Neural progenitor cell (in vitro differentiated cells): ENCODE results near the gene ITPRID1. TPM values are rescaled to one million over a fixed set of nuclear protein-coding genes. Genes with fewer than 3 reads are reported as not detected.
A peak's percentile ranks its signal among the peaks of the same experiment; 100 is the strongest.

ENCODE experiments used
- DNase-seq: peaks from one replicate; pipeline ENCODE4 v3.0.0-alpha.2; 2016; ENCODE audit warnings: low spot score
- H2AFZ ChIP-seq: fragments of 200-600 bp; sonication (generic); replicated peaks from 2 replicates; pipeline ENCODE4 v1.6.1; 2016; ENCODE audit warnings: antibody characterized with exemption
- H3F3A ChIP-seq: fragments of 200-600 bp; sonication (generic); 2 replicates; pipeline ENCODE4 v1.6.1; 2016; ENCODE audit warnings: antibody characterized with exemption, low read depth
- H3K27ac ChIP-seq: fragments of 200-600 bp; sonication (generic); 2 replicates; pipeline ENCODE4 v1.5.1; 2016; ENCODE audit warnings: mild to moderate bottlenecking
- H3K27me3 ChIP-seq: fragments of 200-600 bp; sonication (generic); 2 replicates; pipeline ENCODE4 v1.6.1; 2016; ENCODE audit warnings: mild to moderate bottlenecking, moderate library complexity
- H3K36me3 ChIP-seq: fragments of 200-600 bp; sonication (generic); 2 replicates; pipeline ENCODE4 v1.5.1; 2016
- H3K4me1 ChIP-seq: fragments of 200-600 bp; sonication (generic); 2 replicates; pipeline ENCODE4 v1.6.1; 2016; ENCODE audit warnings: mixed run types
- H3K4me2 ChIP-seq: fragments of 200-600 bp; sonication (generic); 2 replicates; pipeline ENCODE4 v1.6.1; 2016
- H3K4me3 ChIP-seq: fragments of 200-600 bp; sonication (generic); 2 replicates; pipeline ENCODE4 v1.5.1; 2016
- H3K79me2 ChIP-seq: fragments of 200-600 bp; sonication (generic); 2 replicates; pipeline ENCODE4 v1.6.1; 2016; ENCODE audit warnings: low read depth
- H3K9ac ChIP-seq: fragments of 200-600 bp; sonication (generic); 2 replicates; pipeline ENCODE4 v1.6.1; 2016
- H3K9me3 ChIP-seq: fragments of 200-600 bp; sonication (generic); 2 replicates; pipeline ENCODE4 v1.5.1; 2016; ENCODE audit warnings: low read depth
- H4K20me1 ChIP-seq: fragments of 200-600 bp; sonication (generic); 2 replicates; pipeline ENCODE4 v1.6.1; 2016; ENCODE audit warnings: low read depth
- H3K27ac Mint-ChIP-seq: 3 replicates; pipeline ENCODE4 v1.8.0; 2021; ENCODE audit warnings: mixed read lengths
- H3K27me3 Mint-ChIP-seq: 2 replicates; pipeline ENCODE4 v1.8.0; 2022; ENCODE audit warnings: low read depth, mild to moderate bottlenecking, inconsistent platforms, moderate library complexity, mixed read lengths; ENCODE audit not compliant: insufficient read depth
- H3K36me3 Mint-ChIP-seq: 3 replicates; pipeline ENCODE4 v1.8.0; 2021; ENCODE audit warnings: mixed read lengths
- H3K4me1 Mint-ChIP-seq: 3 replicates; pipeline ENCODE4 v1.8.0; 2021; ENCODE audit warnings: mixed read lengths
- H3K4me3 Mint-ChIP-seq: 3 replicates; pipeline ENCODE4 v1.8.0; 2021; ENCODE audit warnings: mild to moderate bottlenecking, moderate library complexity, mixed read lengths
- H3K9me3 Mint-ChIP-seq: 3 replicates; pipeline ENCODE4 v1.8.0; 2020; ENCODE audit warnings: mixed read lengths
- CTCF ChIP-seq: fragments of 200-600 bp; sonication (generic); IDR thresholded peaks from 2 replicates; pipeline ENCODE4 v1.5.1; 2017; ENCODE audit warnings: antibody characterized with exemption, mild to moderate bottlenecking
- EZH2 ChIP-seq: fragments of 200-600 bp; sonication (generic); IDR thresholded peaks from 2 replicates; pipeline ENCODE4 v1.6.1; 2017; ENCODE audit warnings: antibody characterized with exemption, mild to moderate bottlenecking, moderate library complexity
- EZH2phosphoT487 ChIP-seq: fragments of 200-600 bp; sonication (generic); IDR thresholded peaks from 2 replicates; pipeline ENCODE4 v1.6.1; 2017; ENCODE audit warnings: antibody characterized with exemption
- total RNA-seq: library from RNA; depleted of rRNA; stranded (reverse); fragments of >200 nt; gene quantifications from 2 replicates; pipeline ENCODE4 v1.2.3, GENCODE V29; 2015; ENCODE audit warnings: low replicate concordance

ITPRID1 gene
- total RNA-seq, 1 donor from 2014 or later = not detected

GRCh38 chr7:31493714-31494181 is 20.1 kb upstream of the ITPRID1 start:
- peaks cover 2% of the 10 kb centered on the region for H3K27me3 Mint-ChIP-seq
- H3K4me3 Mint-ChIP-seq = no peak overlapping the region
- H3K27ac Mint-ChIP-seq = no peak overlapping the region
- no peaks in the 10 kb centered on the region for H3K36me3 Mint-ChIP-seq
- no peaks in the 10 kb centered on the region for H4K20me1 ChIP-seq
- H3K36me3 ChIP-seq = no peaks in the 10 kb centered on the region
- TF ChIP-seq EZH2phosphoT487 (no peak), EZH2 (no peak), CTCF (no peak)
- no peaks in the 10 kb centered on the region for H3K9me3 ChIP-seq
- no peak overlapping the region for H3K9ac ChIP-seq
- H3K27ac ChIP-seq = no peak overlapping the region
- peak overlapping the region; percentile 19 for H2AFZ ChIP-seq
- no peaks in the 10 kb centered on the region for H3K9me3 Mint-ChIP-seq
- no peak overlapping the region for H3K4me3 ChIP-seq
- H3K4me1 Mint-ChIP-seq = peaks cover 8% of the 10 kb centered on the region
- no peak overlapping the region for H3K4me2 ChIP-seq
- no peaks in the 10 kb centered on the region for H3K27me3 ChIP-seq
- H3K4me1 ChIP-seq = peaks cover 4% of the 10 kb centered on the region
- H3F3A ChIP-seq = no peaks in the 10 kb centered on the region
- H3K79me2 ChIP-seq = no peaks in the 10 kb centered on the region
- DNase-seq = no peak

GRCh38 chr7:31494421-31494820 is 19.5 kb upstream of the ITPRID1 start:
- Histone ChIP-seq H4K20me1 (no peaks in the 10 kb centered on the region), H3K9ac (no peak overlapping the region), H3K27ac (no peak overlapping the region), H3F3A (no peaks in the 10 kb centered on the region), H3K4me3 (no peak overlapping the region), H3K79me2 (no peaks in the 10 kb centered on the region), H3K36me3 (no peaks in the 10 kb centered on the region), H3K4me1 (peaks cover 4% of the 10 kb centered on the region), H3K27me3 (no peaks in the 10 kb centered on the region), H2AFZ (no peak overlapping the region), H3K4me2 (no peak overlapping the region), H3K9me3 (no peaks in the 10 kb centered on the region)
- no peaks in the 10 kb centered on the region for H3K36me3 Mint-ChIP-seq
- peaks cover 8% of the 10 kb centered on the region for H3K4me1 Mint-ChIP-seq
- H3K27me3 Mint-ChIP-seq = peaks cover 2% of the 10 kb centered on the region
- TF ChIP-seq EZH2 (no peak), CTCF (no peak), EZH2phosphoT487 (no peak)
- H3K9me3 Mint-ChIP-seq = no peaks in the 10 kb centered on the region
- H3K27ac Mint-ChIP-seq = peak overlapping the region; percentile 69
- no peak overlapping the region for H3K4me3 Mint-ChIP-seq
- DNase-seq = no peak

- peaks cover 2% of the 10 kb centered on the region for H3K27me3 Mint-ChIP-seq
- no peaks in the 10 kb centered on the region for H4K20me1 ChIP-seq
- H3K27me3 ChIP-seq = no peaks in the 10 kb centered on the region
- H3K27ac Mint-ChIP-seq = no peak overlapping the region
- no peak overlapping the region for H3K9ac ChIP-seq
- no peaks in the 10 kb centered on the region for H3K36me3 ChIP-seq
- no peak overlapping the region for H3K4me2 ChIP-seq
- H3F3A ChIP-seq = no peaks in the 10 kb centered on the region
- no peaks in the 10 kb centered on the region for H3K79me2 ChIP-seq
- H3K4me3 ChIP-seq = no peak overlapping the region
- no peak for DNase-seq
- peaks cover 6% of the 10 kb centered on the region for H3K4me1 Mint-ChIP-seq
- H3K9me3 ChIP-seq = no peaks in the 10 kb centered on the region
- peaks cover 4% of the 10 kb centered on the region for H3K4me1 ChIP-seq
- H3K4me3 Mint-ChIP-seq = no peak overlapping the region
- H3K9me3 Mint-ChIP-seq = no peaks in the 10 kb centered on the region
- H3K27ac ChIP-seq = no peak overlapping the region
- H3K36me3 Mint-ChIP-seq = no peaks in the 10 kb centered on the region
- TF ChIP-seq CTCF (no peak), EZH2 (no peak), EZH2phosphoT487 (no peak)
- H2AFZ ChIP-seq = no peak overlapping the region
Observed at GRCh38 chr7:31495653-31496052, 18.2 kb upstream of the ITPRID1 start.
